GM12878 (cell line): ENCODE measurements around the gene FAM3B. TPM values are rescaled to one million over a fixed set of nuclear protein-coding genes. Genes with fewer than 3 reads are reported as not detected.
A peak's percentile ranks its signal among the peaks of the same experiment; 100 is the strongest.

Experiments used
- ATAC-seq: fragments of 200-7000 bp; cut with Tn5 transposase; 3 replicates; pipeline ENCODE4 v1.9.1; 2020; ENCODE audit warnings: mild to moderate bottlenecking, moderate library complexity
- BruUV-seq: library from RNA; stranded (reverse); fragments of 400-500 nt; replicated peaks from 2 replicates; lab custom pipeline; 2021; lab: Mats Ljungman, UMichigan
- CTCF ChIA-PET: fragments of 300-600 bp; sonication (Branson Sonifier 250); formaldehyde crosslinking; extraction: SDS; loops from one replicate; lab custom pipeline; 2021; ENCODE audit warnings: inconsistent platforms; lab: Yijun Ruan, JAX
- POLR2A ChIA-PET: fragments of 350-600 bp; formaldehyde crosslinking; extraction: SDS; loops from one replicate; lab custom pipeline; 2021; ENCODE audit warnings: inconsistent platforms; lab: Charles Lee
- RAD21 ChIA-PET: fragments of 300-600 bp; sonication (Branson Sonifier 250); formaldehyde crosslinking; loops from one replicate; lab custom pipeline; 2023; ENCODE audit warnings: antibody characterized with exemption; ENCODE audit not compliant: unreplicated experiment; lab: Charles Lee
- SMC1A ChIA-PET: fragments of 300-600 bp; sonication (Branson Sonifier 250); formaldehyde crosslinking; loops from one replicate; lab custom pipeline; 2023; ENCODE audit not compliant: unreplicated experiment, uncharacterized antibody; lab: Charles Lee
- DNase-seq: peaks from one replicate; pipeline ENCODE4 v3.0.0-alpha.2; 2011; ENCODE audit warnings: low read depth, low spot score
- FAIRE-seq: peaks from 3 replicates; lab custom pipeline; 2011; peaks lifted over from hg19 to GRCh38; lab: Jason Lieb, UNC
- H2AFZ ChIP-seq: 2 replicates; pipeline ENCODE4 v1.6.0; 2011; ENCODE audit warnings: low read depth, low read length, control low read depth; ENCODE audit not compliant: control insufficient read depth
- H3K27ac ChIP-seq: 2 replicates; pipeline ENCODE4 v1.5.1; 2011; ENCODE audit warnings: control low read depth; ENCODE audit not compliant: control insufficient read depth, insufficient read depth
- H3K27me3 ChIP-seq, 2 experiments: replicated peaks in 1 of 2; 2 replicates each; pipeline versions ENCODE4 v1.6.0 to v1.6.1; 2011; ENCODE audit warnings: low read length in 1 of 2; ENCODE audit not compliant: control insufficient read depth in 2 of 2, insufficient read depth in 2 of 2
- H3K36me3 ChIP-seq, 2 experiments: 2 replicates each; pipeline ENCODE4 v1.5.1; 2011; ENCODE audit warnings: low read length in 1 of 2; ENCODE audit not compliant: control insufficient read depth in 2 of 2, insufficient read depth in 2 of 2
- H3K4me1 ChIP-seq: 2 replicates; pipeline ENCODE4 v1.6.1; 2011; ENCODE audit warnings: mild to moderate bottlenecking, low read length, moderate library complexity, mixed read lengths; ENCODE audit not compliant: control insufficient read depth, insufficient read depth
- H3K4me2 ChIP-seq: 2 replicates; pipeline ENCODE4 v1.6.0; 2011; ENCODE audit warnings: control low read depth; ENCODE audit not compliant: control insufficient read depth, insufficient read depth
- H3K4me3 ChIP-seq: fragments of 200-600 bp; sonication (generic); 2 replicates; pipeline ENCODE4 v1.5.1; 2016
- H3K79me2 ChIP-seq: 2 replicates; pipeline ENCODE4 v1.6.0; 2011; ENCODE audit warnings: low read length; ENCODE audit not compliant: control insufficient read depth, insufficient read depth
- H3K9ac ChIP-seq: 2 replicates; pipeline ENCODE4 v1.8.0; 2011; ENCODE audit warnings: low read length, control low read depth, mixed read lengths; ENCODE audit not compliant: control insufficient read depth, insufficient read depth
- H3K9me3 ChIP-seq: replicated peaks from 3 replicates; pipeline ENCODE4 v1.5.1; 2011; ENCODE audit warnings: mild to moderate bottlenecking, low read length; ENCODE audit not compliant: control insufficient read depth, insufficient read depth
- H4K20me1 ChIP-seq: 2 replicates; pipeline ENCODE4 v1.6.0; 2011; ENCODE audit not compliant: control insufficient read depth, insufficient read depth
- BHLHE40 ChIP-seq, 2 experiments: fragments of 450-650 bp in 1 of 2; IDR thresholded peaks; 2 replicates each; pipeline ENCODE4 v1.6.1; 2011 to 2017; ENCODE audit warnings: low read depth in 2 of 2, borderline replicate concordance in 1 of 2, improper control_type of control experiment in 1 of 2, low read length in 1 of 2, mild to moderate bottlenecking in 1 of 2
- JUND ChIP-seq: IDR thresholded peaks from 2 replicates; pipeline ENCODE4 v1.6.1; 2012; ENCODE audit warnings: low read depth, mild to moderate bottlenecking, low read length, improper control_type of control experiment, moderate library complexity
- KDM1A ChIP-seq: fragments of 200-600 bp; sonication (generic); IDR thresholded peaks from 2 replicates; pipeline ENCODE4 v1.6.1; 2016; ENCODE audit warnings: borderline replicate concordance
- ZNF622 ChIP-seq: fragments of 450-650 bp; IDR thresholded peaks from 2 replicates; pipeline ENCODE4 v1.6.1; 2017; ENCODE audit warnings: mild to moderate bottlenecking, inconsistent platforms
- WGBS: methylation state at CpG from one replicate; pipeline ENCODE4 v1.1.6; 2016; ENCODE audit warnings: low lambda C conversion rate; ENCODE audit not compliant: insufficient replicate concordance, insufficient coverage; ENCODE audit errors: missing lambda C conversion rate; 5-methylcytosine and 5-hydroxymethylcytosine counted together
- in situ Hi-C: fragments of 300-500 bp; cut with MboI; formaldehyde crosslinking; loops from 9 replicates; pipeline ENCODE4 v1.14.3; 2018; ENCODE audit warnings: mixed read lengths
- intact Hi-C: fragments of 100-400 bp; cut with micrococcal nuclease; formaldehyde crosslinking; loops from one replicate; pipeline ENCODE4 v1.14.2; 2022; ENCODE audit not compliant: unreplicated experiment
- polyA plus RNA-seq, 11 experiments: library from polyadenylated mRNA; depleted of rRNA in 4 of 11; unstranded in 6 of 11; stranded (reverse) in 5 of 11; fragments of >200 nt; fragmentation: Nextera tagmentation in 4 of 11; fragmentation: Illumina TruSeq in 1 of 11; extraction: Ambion mirVana in 4 of 11; extraction: Trizol in 1 of 11; gene quantifications; 1 replicate in 1 of 11; 2 replicates in 10 of 11; pipeline versions ENCODE4 v1.2.1 to v1.2.3, GENCODE V29; 2011 to 2016; ENCODE audit warnings: inconsistent platforms in 2 of 11, missing spikeins in 2 of 11, low read depth in 1 of 11
- total RNA-seq, 4 experiments: library from RNA; depleted of rRNA in 3 of 4; stranded (reverse); fragments of >200 nt in 3 of 4; fragmentation: Illumina TruSeq in 1 of 4; extraction: Trizol in 1 of 4; gene quantifications; 2 replicates each; pipeline versions ENCODE4 v1.2.1 to v1.2.3, GENCODE V29; 2013 to 2021

Gene FAM3B
- total and polyA plus RNA-seq, 10 of the 15 experiments (the other 5 are each of a cell fraction or from before 2014, with no cell fraction given): 0.12 TPM; not detected in 9

GRCh38 chr21:41368735-41369104 lies 52.1 kb downstream of the FAM3B start:
- POLR2A ChIA-PET: interaction anchor here (0.7 to 4.6 kb wide), 5 partner anchors 8 to 85 kb away, joined by 3 to 80 read pairs (median 13); partner anchors contain the start of gene MX1
- peak; percentile 1; the same call in 1 of the 3 replicates for ATAC-seq
- peak overlapping the region; percentile 87 for H3K9ac ChIP-seq
- no peak for DNase-seq
- H3K79me2 ChIP-seq: peaks cover 82% of the 10 kb centered on the region
- intact Hi-C loops (loop anchor here (1.0 to 10.0 kb wide), 4 partner anchors 58 to 856 kb away; partner anchors contain the start of gene MX1), in situ Hi-C loops (no loop called here)
- WGBS: 25% methylated on average over 4 of the region's 4 CpGs
- peak overlapping the region; percentile 98 for H3K27ac ChIP-seq
- H3K4me3 ChIP-seq: peak overlapping the region; percentile 78
- H3K36me3 ChIP-seq: no peaks in the 10 kb centered on the region; a peak in 1 of 4 replicates
- TSS peak; percentile 60 for BruUV-seq
- no peaks in the 10 kb centered on the region for H3K27me3 ChIP-seq
- H3K4me2 ChIP-seq: peak overlapping the region; percentile 99
- no peak overlapping the region; the same call in 1 of the 2 replicates for H2AFZ ChIP-seq
- H3K9me3 ChIP-seq: no peaks in the 10 kb centered on the region
- peaks cover 46% of the 10 kb centered on the region for H3K4me1 ChIP-seq
- RAD21 ChIA-PET: interaction anchor here (0.9 to 7.7 kb wide), 9 partner anchors 8 to 92 kb away, joined by 3 to 97 read pairs (median 6); partner anchors contain the start of genes MX1 and MX2
- no peak for FAIRE-seq
- TF ChIP-seq JUND (0 out of 2 replicates have a peak, but pooled peaks have one; percentile 16), KDM1A (no peak), ZNF622 (no peak), BHLHE40 (IDR thresholded peaks at IDR 0.05; ENCODE audit: borderline replicate concordance in 1 of 2, low read depth in 2 of 2, low read length in 1 of 2) (no peak)
- H4K20me1 ChIP-seq: no peaks in the 10 kb centered on the region
- CTCF ChIA-PET: interaction anchor here (0.8 to 7.4 kb wide), 13 partner anchors 17 to 448 kb away, joined by 3 to 99 read pairs (median 4); partner anchors contain the start of gene MX1
- SMC1A ChIA-PET: interaction anchor here (0.9 to 8.3 kb wide), 12 partner anchors 7 to 560 kb away, joined by 3 to 67 read pairs (median 16); partner anchors contain the start of genes MX1 and MX2
